ENCODE results near the gene NEMP1.
A peak's percentile ranks its signal among the peaks of the same experiment; 100 is the strongest.

NEMP1 gene

DNA sequence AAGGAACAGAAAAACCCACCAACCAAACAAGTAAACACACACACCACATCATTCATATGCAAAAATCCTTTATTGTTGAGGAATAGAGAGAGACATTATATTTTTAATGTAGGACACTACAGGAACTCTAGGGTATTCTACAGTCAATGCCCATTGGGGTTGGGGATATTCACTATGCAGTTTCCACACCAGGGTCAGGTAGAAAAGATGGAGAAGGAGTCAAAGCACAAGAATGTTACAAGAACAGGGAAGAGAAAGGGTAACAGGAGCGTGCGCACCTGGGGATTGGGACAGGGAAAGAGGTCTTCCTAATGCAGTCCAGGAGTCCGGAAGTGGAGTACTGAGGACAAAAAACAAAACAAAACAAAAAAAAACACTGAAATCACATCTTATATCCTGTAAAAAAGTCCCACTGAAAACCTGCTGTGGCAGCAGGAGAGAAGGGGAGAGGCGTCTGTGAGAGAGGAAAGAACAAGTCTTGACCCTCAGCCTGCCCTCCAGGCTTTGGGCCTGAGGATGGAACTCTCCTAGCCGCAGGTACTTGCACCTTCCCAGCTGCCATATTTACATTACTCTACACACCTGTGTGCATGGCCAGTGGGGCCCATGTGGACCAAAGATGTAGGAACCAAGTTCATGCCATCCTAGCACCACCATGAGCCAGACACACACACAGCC lies 68.5 kb downstream of the NEMP1 start:
- TF ChIP-seq, protein P1, sequence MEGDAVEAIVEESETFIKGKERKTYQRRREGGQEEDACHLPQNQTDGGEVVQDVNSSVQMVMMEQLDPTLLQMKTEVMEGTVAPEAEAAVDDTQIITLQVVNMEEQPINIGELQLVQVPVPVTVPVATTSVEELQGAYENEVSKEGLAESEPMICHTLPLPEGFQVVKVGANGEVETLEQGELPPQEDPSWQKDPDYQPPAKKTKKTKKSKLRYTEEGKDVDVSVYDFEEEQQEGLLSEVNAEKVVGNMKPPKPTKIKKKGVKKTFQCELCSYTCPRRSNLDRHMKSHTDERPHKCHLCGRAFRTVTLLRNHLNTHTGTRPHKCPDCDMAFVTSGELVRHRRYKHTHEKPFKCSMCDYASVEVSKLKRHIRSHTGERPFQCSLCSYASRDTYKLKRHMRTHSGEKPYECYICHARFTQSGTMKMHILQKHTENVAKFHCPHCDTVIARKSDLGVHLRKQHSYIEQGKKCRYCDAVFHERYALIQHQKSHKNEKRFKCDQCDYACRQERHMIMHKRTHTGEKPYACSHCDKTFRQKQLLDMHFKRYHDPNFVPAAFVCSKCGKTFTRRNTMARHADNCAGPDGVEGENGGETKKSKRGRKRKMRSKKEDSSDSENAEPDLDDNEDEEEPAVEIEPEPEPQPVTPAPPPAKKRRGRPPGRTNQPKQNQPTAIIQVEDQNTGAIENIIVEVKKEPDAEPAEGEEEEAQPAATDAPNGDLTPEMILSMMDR (conservative IDR thresholded peaks at IDR 0.05): no peak

DNA sequence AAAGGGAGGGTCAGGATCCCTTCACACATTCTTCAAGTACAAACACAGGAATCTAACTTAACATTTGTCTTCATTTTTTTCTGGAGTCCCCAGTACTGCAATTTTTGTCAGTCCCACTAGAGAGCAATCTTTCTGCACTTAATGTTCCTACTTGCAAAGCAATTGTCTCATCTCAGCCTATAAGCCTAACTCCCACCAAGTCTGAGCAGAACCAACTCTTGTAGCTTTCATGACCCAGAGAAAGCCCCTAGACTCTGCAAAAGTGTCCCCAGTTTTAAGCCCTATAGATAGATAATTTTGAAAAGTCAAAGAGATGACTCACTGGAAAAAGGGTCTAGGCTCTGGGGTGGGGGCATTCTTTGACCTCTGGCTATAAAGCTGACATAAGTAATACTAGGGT lies 70.4 kb downstream of the NEMP1 start:
- no peak overlapping the region for H3K27ac ChIP-seq
- TF ChIP-seq, protein P1 (conservative IDR thresholded peaks at IDR 0.05): peak; percentile 89

More for the DNA sequence above, 68.5 kb downstream of the NEMP1 start:
- H3K27ac ChIP-seq: no peak overlapping the region

DNA sequence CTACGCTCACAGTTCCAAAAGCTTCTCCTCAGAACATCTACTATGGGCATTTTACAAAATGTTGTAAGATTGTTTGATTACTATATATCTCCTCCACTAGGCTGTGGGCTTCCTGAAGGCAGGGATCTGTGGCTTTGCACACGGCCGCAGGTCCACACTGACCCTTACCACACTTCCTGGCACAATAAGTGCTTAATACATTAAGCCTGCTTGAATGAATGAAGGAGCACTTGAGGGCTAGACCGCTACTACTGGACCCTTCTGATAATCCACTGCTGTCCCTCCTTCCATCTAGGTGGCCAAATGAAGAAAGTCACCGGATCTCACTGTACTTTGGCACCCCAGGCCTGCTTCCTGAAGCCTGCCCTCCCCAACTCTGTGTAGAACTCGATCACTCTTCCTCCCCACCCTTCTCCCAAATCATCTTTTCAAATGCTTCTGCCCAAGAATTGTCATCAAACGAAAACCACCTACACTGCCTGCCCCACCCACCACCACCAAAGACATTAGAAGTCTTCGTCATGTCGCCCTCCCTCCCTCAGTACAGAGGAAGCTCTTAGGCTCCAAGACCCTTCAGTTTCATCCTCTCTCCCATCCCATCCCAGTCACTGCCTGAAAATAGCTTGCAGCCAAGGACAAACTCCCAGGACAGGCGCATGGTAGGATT lies 71.6 kb downstream of the NEMP1 start:
- H3K27ac ChIP-seq: peak overlapping the region; percentile 87
- TF ChIP-seq, protein P1 (conservative IDR thresholded peaks at IDR 0.05): no peak; the same call in none of the 2 replicates

DNA sequence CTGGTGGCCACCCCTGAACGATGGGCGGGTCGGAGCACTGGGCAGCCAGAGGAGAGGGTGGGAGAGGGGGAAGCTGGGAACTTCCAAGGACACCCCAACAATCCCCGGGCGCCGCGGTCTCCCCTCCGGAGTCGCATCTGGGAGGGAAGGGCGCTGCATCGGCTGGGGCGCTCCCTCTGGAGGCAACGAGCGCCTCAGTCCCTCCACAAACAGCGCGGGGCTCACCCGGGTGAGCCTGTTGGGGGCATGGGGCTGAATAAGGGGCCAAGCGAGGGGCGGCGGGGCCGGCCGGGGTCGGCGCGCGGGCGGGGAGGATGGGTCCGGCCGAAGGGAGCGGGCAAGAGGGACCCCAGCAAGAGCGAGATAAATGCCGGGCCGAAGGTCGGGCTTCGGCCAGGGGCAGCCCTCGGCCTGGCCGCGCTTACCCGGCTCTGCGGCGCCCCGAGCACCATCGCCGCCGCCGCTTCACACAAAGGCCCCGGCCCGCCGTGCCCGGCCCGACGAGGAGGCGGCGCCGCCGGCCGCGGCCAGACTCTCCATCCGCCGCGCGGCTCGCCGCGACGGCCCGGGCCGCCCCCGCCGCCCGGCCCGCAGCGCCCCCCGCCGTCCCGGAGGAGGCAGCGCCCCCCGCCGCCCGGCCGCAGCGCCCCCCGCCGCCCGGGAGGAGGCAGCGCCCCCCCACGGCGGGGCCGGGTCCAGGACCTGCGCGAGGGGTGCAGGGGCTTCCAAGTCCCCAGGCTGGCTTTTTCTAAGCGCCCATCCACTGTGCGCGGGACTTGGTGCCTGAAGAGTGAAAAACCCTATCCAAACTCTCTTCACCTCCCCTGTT lies 72.4 kb downstream of the NEMP1 start, which contains the start of gene ZBTB39:
Gene ZBTB39 (minus strand): TSS at position 567 of the 829 bp plus-strand sequence. CDS start 1,629 bp downstream, outside the sequence.
- peak within 1 kb of the TSS; percentile 87 for H3K27ac ChIP-seq
- TF ChIP-seq, protein P1 (conservative IDR thresholded peaks at IDR 0.05): peak; percentile 98
